ENCODE results near the gene IRX2.

Gene IRX2

DNA sequence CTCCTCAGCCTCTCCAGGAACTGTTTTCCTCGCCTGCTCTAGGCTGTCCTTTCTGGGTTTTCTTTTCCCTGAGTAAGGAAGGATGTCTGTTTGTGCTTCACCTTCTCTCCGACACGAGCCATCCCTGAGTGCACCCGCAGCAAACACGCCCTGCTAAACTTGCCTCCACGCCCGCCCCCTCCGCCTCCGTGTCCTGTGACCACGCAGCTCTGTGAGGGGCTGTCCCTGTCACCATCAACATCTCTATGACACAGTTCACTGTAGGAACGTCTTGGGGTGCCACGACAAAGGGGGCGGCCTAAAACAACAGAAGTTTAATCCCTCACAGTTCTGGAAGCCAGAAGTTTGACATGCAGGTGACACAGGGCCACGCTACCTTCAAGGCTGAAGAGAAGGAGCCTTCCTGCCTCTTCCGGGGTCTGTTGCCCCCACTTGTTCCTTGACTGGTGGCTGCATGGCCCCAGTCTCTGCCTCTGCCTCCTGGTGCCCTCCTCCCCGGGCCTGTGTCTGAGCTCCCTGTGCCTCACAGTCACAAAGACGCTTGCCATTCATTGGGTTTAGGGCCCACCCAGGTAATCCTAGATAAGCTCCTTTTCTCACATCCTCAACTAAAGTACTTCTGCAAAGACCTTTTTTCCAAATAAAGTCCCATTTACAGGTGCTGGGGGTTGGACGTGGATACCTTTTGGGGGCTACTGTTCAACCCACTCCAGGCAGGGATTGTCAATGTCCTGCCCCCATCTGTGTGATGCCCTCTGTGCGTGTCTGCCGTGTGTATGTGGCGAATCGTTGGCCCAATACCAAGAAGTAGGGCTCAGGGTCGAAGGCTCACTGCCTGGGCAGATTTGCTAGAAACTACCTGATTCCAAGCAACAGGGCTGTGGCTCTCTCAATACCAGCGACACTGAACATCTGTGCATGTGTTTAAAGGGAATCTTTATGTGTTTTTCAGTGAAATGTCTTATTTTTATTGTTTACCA is 39.7 kb downstream of the IRX2 start:
- no peak for DNase-seq

DNA sequence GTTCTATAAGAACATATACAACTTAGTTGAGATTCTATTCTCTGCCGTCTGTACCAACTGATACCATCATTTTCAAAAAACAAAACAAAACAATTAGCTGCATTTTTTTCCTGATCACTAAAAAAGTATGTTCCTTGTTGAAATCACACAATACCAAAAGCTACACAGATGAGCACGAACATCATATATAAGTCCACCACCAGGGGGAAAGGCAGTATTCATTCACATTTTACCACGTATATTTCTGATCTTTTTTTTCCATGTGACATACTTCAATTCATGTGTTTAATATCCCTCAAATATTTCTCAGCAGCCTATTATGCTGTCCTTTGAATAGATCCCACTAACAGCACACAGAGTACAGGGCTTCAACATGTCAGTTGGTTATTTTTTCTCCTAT is 40.6 kb downstream of the IRX2 start:
- no peak for DNase-seq

DNA sequence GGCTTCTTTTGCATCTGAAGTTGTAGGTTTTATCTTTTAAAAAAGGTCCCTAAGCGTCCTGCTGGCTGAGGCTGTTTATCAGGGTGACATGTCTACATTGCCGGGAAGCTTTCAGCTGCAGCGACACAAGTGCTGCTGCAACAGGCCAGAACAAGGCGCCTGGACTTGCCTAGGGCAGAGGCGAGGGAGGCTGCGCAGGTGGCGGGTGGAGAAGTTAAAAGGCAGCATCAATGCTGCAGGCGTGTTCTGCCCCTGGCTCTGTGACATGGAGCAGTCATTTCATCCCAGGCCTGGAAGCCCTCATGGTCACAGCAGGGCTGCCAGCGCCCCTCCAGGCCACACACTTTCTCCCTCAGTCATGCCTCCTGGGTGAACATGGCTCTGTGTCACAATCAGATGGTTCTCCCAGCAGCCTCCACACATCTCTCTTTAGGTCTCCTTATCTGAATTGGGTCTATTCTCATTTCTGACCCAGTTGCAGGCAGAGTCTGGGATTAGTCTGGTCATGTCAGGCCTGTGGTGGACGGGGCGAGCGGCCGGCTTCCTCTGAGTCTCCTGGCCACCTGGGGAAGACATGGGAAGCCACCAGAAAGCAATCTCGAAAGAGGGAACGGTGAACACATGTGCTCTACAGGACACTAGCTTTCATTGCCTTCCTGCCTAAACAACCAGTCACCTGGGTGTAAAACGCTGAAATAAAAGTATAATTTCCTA is 41.3 kb downstream of the IRX2 start:
- DNase-seq = no peak

DNA sequence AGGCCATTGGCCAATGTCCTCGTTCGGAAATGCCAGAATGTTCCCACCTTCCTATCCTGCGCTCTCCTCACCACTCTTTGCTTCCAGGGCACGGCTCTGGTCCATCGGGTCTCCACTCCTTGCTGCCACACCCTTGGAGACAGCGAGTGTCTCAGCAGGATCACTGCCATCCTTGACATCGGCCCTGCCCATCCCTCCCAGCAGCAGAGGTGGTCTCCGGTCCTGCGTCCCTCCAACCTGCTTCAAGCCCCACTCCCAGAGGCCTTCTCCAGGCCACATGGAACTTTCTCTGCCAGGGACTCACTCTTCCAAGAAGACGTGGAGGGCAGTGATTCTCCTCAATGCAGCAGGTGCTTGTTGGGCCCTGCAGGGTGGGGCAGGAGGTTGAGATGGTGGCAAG is 42.7 kb downstream of the IRX2 start:
- DNase-seq = no peak

DNA sequence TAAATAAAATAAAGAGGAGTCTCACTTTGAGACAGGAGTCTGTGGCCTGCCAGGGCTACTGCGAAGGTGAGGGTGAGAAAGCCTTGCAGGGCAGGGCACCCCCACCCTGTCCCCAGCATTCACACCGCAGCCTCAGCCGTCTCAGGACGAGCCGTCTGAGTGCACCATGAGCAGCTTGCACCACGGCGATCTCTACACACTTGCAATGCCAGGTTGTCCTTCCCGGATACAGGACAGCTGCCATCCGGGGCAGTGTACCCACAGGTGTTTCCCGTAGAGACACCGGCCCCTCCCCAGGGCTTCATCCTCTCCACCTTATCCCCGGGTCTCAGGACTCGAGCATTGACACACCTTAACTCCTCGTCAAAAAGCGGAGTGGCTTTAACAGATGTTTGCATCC is 43.3 kb downstream of the IRX2 start:
- DNase-seq = no peak

DNA sequence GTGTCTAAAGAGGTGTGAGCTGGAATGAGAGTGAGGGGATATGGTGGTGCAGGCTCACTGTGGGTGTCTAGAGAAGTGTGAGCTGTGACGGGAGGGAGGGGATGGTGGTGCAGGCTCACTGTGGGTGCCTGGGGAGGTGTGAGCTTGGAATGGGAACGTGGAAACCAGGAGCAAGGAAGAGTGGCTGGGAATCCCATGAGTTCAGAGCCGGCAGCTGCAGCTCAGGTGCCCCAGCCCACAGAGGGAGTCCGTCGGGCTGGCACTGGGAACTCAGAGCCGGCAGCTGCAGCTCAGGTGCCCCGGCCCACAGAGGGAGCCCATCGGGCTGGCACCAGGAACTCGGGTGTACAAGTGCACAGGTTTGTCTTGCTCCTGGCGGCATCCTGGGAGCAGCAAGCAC is 45.6 kb downstream of the IRX2 start:
- DNase-seq = no peak

DNA sequence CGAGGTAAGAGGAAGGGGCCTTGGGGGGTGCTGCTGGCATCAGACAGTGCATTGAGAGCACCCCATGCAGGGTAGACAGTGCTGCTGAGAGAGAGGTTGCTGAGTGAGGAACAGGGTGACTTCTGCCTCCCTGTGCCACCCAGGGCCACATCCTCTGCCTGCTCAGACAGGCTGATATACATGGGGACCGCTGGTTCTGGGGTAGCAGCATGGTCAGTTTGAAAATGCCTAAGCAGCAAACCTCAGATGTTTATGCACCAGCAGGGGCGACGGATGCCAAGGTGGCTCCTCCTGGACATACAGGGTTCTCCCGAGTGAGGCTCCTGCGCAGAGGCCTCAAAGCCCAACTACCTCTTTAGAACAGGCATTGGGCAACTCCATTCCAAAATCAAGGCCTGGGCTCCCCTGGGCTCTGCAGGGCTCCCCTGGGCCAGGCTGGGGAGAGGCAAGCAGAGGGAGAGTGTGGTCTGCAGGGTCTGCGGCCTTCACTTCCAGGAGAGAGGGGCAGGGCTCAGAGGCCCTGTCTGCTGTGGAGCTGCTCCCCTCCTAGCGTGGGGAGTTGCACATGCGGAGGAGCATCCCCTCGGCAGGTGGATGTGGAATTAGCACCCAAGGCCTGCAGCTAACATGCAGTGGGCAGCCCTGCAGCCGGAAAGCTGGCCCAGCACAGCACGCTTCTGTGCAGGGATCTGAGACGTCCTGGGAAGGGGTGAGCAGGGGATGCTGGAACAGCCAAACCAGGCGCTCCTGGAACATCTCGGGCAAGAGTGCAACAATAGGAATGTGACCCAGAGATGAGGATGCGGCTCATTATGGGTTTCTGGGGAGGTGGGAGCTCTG is 46.5 kb downstream of the IRX2 start:
- no peak for DNase-seq

- no peak for DNase-seq
These were observed 47.4 kb downstream of the IRX2 start for GRCh38 chr5:2704111-2704510.

GRCh38 chr5:2703615-2704014 is 47.9 kb downstream of the IRX2 start:
- DNase-seq = no peak

DNA sequence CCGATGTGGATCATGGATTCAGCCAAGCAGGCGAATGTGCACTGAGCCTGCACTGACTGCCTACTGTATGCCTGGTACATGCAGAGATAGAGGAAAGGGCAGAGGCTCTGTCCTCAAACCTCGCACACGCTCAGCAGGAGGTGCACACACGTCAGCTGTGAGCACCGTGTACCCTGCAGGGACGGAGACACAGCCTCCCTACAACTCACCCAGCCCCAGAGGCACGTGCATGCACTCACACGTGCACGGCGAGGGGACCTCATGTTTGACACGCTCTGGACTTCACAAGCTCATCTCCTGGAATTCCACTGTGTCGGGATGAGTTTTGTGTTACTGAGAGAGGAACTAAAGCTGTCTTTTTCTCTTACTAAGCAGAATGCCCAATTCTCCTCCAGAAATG is 48.4 kb downstream of the IRX2 start:
- no peak for DNase-seq

- no peak for DNase-seq
These were observed 49.2 kb downstream of the IRX2 start for GRCh38 chr5:2702096-2702879.

GRCh38 chr5:2701592-2701991 is 49.9 kb downstream of the IRX2 start:
- DNase-seq = no peak

DNA sequence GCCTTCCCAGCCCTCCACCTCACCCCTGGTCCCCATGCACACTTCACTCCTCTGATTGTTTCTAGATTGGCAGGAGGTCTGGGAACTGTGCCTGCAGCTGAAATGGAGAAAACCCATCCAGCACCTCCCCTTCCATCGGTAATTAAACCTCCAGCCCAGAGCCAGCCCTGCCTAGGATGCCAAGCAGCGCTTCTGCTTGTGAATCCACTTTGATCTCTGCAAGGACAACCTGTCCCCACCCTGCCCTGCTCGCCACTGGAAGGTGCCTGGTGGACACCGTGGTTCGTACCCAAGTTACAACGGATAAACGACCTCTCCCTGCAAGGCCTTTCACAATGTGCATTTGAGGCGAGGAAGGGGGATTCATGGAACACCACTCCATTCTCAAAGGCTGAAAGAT is 50.6 kb downstream of the IRX2 start:
- DNase-seq = no peak

GRCh38 chr5:2699686-2700085 is 51.8 kb downstream of the IRX2 start:
- no peak for DNase-seq

DNA sequence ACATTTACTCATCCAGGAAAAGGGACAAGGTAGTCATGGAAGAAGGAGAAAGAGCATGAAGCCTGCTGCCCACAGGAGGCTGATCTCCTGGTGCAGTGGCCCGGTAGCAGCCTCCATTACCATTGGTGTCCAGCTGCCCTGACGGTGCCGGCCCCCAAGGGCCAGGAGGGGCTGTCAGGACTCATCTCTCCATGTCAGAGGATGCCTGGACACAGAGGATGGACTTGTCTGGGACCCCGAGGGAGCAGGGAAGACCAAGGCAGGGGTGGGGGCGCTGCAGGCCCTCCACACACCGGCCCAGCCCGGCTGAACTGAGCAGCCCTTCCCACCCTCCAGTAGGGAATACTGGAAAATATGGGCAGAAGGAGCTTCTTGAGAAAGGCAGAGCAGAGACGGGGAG is 52.2 kb downstream of the IRX2 start:
- DNase-seq = no peak

DNA sequence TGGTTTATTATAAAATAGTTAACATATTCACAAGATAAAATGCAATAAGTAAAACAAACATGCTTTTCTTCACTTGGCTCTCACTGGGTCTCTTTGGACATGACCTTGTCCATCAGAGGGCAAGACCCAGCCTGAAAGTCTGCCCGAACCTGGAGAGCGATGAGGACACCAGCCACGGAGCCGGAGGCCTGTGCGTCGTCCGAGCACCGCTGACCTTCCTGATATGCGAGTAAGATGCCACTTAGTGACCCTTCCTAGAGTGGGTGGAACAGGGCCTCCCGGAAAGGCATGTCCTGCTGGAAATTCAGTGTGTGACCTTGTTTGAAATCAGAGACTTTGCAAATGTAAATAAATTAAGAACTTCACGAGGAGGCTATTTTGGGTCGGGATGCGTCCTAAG is 52.9 kb downstream of the IRX2 start:
- DNase-seq = no peak

- no peak for DNase-seq
These were observed 53.9 kb downstream of the IRX2 start for GRCh38 chr5:2697446-2698200.

- no peak for DNase-seq
These were observed 54.4 kb downstream of the IRX2 start for GRCh38 chr5:2697041-2697440.
